ENCODE results near the gene AFG3L2. TPM values are rescaled to one million over a fixed set of nuclear protein-coding genes. Genes with fewer than 3 reads are reported as not detected.
A peak's percentile ranks its signal among the peaks of the same experiment; 100 is the strongest.

The AFG3L2 gene
- total and polyA plus RNA-seq, 2 of the 13 experiments (the other 11 are each of a cell fraction or from before 2014, with no cell fraction given) = 28.6 to 86.9 TPM

DNA sequence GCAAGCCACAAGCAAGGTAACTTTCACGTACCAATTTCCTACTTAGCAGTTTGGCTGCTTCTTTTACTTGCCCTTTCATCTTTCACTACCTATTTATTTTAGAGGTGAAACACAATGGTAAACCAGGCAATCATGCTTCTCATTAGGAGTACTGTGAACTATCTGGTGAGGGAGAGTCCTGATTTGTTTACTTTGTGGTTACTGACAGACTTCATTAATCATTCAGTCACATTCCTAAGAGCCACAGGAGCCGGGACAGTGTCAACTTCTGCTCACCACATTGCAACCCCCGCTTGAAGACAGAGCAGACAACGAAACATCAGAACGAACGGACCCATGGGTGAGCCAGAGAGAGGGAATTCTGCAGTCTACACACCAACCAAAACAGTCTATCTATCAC, 40.1 kb downstream of the AFG3L2 start:
- ChIA-PET CTCF (ENCODE audit: low intra/inter-chr PET ratio, low total read pairs) (no interaction called here), POLR2A (interaction anchor here (0.7 kb wide), 1 partner anchor 40 kb away, joined by 3 read pairs; the partner anchor contains the start of gene AFG3L2)
- peak; percentile 86 for DNase-seq (ENCODE audit: low spot score)
- no TSS peak for BruUV-seq (replicated peaks)
- Histone ChIP-seq H3K9ac (ENCODE audit: insufficient read depth, low read depth, low read length) (no peak overlapping the region), H3K4me1 (ENCODE audit: insufficient read depth, low read length) (peaks cover 23% of the 10 kb centered on the region), H3K36me3 (replicated peaks in 1 of 2; ENCODE audit: control insufficient read depth in 1 of 2, insufficient read depth in 2 of 2, low read length in 2 of 2) (peaks cover 15 to 38% of the 10 kb centered on the region in 2 experiments), H3K9me3 (ENCODE audit: low read length) (no peaks in the 10 kb centered on the region), H3K27ac (ENCODE audit: extremely low read length, insufficient read depth, low read length) (no peak overlapping the region), H4K20me1 (ENCODE audit: insufficient read depth, low read length) (peaks cover 17% of the 10 kb centered on the region), H3K27me3 (ENCODE audit: control insufficient read depth in 1 of 2, insufficient read depth in 2 of 2, low read length in 2 of 2) (no peaks in the 10 kb centered on the region), H3K4me2 (ENCODE audit: low read depth, low read length) (peak overlapping the region; percentile 10; the same call in 1 of the 2 replicates), H3K79me2 (ENCODE audit: insufficient read depth, low read length) (no peaks in the 10 kb centered on the region), H3K4me3 (replicated peaks in 1 of 3; ENCODE audit: insufficient read depth in 1 of 3, low read depth in 2 of 3, low read length in 3 of 3) (no peak overlapping the region), H2AFZ (ENCODE audit: low read length) (no peak overlapping the region)
- peak; percentile 87 for ATAC-seq
- 9% methylated on average over 6 of the region's 6 CpGs for WGBS (ENCODE audit: low lambda C conversion rate)
- intact Hi-C loops (cut with micrococcal nuclease; ENCODE audit: unreplicated experiment) (no loop called here), in situ Hi-C loops (cut with HindIII; ENCODE audit: extremely low pct_ligation_motif_present, low pct_unique_long_range_greater_than_20kb) (no loop called here)
- FAIRE-seq = peak; percentile 96
- TF ChIP-seq ZIK1 (CRISPR knock-in tag; IDR thresholded peaks at IDR 0.05; ENCODE audit: borderline replicate concordance, low read depth) (no peak), NONO (IDR thresholded peaks at IDR 0.05) (no peak), NONO (CRISPR knock-in tag; conservative IDR thresholded peaks at IDR 0.05) (no peak), ZNF605 (CRISPR knock-in tag; IDR thresholded peaks at IDR 0.05) (no peak), IKZF1 (IDR thresholded peaks at IDR 0.05) (no peak), ZNF652 (CRISPR knock-in tag; IDR thresholded peaks at IDR 0.05; ENCODE audit: borderline replicate concordance, low read depth) (no peak), ZNF749 (CRISPR knock-in tag; IDR thresholded peaks at IDR 0.05; ENCODE audit: borderline replicate concordance) (no peak), ZZZ3 (CRISPR knock-in tag; IDR thresholded peaks at IDR 0.05; ENCODE audit: borderline replicate concordance) (no peak), ZNF564 (CRISPR knock-in tag; IDR thresholded peaks at IDR 0.05) (no peak), ZNF782 (CRISPR knock-in tag; IDR thresholded peaks at IDR 0.05; ENCODE audit: borderline replicate concordance) (no peak), ZMYM2 (CRISPR knock-in tag; IDR thresholded peaks at IDR 0.05) (no peak)
- TF ChIP-seq, protein P1, sequence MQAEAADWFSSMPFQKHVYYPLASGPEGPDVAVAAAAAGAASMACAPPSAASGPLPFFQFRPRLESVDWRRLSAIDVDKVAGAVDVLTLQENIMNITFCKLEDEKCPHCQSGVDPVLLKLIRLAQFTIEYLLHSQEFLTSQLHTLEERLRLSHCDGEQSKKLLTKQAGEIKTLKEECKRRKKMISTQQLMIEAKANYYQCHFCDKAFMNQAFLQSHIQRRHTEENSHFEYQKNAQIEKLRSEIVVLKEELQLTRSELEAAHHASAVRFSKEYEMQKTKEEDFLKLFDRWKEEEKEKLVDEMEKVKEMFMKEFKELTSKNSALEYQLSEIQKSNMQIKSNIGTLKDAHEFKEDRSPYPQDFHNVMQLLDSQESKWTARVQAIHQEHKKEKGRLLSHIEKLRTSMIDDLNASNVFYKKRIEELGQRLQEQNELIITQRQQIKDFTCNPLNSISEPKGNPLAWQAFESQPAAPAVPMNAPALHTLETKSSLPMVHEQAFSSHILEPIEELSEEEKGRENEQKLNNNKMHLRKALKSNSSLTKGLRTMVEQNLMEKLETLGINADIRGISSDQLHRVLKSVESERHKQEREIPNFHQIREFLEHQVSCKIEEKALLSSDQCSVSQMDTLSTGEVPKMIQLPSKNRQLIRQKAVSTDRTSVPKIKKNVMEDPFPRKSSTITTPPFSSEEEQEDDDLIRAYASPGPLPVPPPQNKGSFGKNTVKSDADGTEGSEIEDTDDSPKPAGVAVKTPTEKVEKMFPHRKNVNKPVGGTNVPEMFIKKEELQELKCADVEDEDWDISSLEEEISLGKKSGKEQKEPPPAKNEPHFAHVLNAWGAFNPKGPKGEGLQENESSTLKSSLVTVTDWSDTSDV (CRISPR knock-in tag; IDR thresholded peaks at IDR 0.05) = no peak
- TF ChIP-seq, protein P2, sequence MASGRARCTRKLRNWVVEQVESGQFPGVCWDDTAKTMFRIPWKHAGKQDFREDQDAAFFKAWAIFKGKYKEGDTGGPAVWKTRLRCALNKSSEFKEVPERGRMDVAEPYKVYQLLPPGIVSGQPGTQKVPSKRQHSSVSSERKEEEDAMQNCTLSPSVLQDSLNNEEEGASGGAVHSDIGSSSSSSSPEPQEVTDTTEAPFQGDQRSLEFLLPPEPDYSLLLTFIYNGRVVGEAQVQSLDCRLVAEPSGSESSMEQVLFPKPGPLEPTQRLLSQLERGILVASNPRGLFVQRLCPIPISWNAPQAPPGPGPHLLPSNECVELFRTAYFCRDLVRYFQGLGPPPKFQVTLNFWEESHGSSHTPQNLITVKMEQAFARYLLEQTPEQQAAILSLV (CRISPR knock-in tag; IDR thresholded peaks at IDR 0.05; ENCODE audit: borderline replicate concordance) = no peak
- TF ChIP-seq, protein P3, sequence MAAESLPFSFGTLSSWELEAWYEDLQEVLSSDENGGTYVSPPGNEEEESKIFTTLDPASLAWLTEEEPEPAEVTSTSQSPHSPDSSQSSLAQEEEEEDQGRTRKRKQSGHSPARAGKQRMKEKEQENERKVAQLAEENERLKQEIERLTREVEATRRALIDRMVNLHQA (CRISPR knock-in tag; IDR thresholded peaks at IDR 0.05) = no peak
- TF ChIP-seq, protein P4, sequence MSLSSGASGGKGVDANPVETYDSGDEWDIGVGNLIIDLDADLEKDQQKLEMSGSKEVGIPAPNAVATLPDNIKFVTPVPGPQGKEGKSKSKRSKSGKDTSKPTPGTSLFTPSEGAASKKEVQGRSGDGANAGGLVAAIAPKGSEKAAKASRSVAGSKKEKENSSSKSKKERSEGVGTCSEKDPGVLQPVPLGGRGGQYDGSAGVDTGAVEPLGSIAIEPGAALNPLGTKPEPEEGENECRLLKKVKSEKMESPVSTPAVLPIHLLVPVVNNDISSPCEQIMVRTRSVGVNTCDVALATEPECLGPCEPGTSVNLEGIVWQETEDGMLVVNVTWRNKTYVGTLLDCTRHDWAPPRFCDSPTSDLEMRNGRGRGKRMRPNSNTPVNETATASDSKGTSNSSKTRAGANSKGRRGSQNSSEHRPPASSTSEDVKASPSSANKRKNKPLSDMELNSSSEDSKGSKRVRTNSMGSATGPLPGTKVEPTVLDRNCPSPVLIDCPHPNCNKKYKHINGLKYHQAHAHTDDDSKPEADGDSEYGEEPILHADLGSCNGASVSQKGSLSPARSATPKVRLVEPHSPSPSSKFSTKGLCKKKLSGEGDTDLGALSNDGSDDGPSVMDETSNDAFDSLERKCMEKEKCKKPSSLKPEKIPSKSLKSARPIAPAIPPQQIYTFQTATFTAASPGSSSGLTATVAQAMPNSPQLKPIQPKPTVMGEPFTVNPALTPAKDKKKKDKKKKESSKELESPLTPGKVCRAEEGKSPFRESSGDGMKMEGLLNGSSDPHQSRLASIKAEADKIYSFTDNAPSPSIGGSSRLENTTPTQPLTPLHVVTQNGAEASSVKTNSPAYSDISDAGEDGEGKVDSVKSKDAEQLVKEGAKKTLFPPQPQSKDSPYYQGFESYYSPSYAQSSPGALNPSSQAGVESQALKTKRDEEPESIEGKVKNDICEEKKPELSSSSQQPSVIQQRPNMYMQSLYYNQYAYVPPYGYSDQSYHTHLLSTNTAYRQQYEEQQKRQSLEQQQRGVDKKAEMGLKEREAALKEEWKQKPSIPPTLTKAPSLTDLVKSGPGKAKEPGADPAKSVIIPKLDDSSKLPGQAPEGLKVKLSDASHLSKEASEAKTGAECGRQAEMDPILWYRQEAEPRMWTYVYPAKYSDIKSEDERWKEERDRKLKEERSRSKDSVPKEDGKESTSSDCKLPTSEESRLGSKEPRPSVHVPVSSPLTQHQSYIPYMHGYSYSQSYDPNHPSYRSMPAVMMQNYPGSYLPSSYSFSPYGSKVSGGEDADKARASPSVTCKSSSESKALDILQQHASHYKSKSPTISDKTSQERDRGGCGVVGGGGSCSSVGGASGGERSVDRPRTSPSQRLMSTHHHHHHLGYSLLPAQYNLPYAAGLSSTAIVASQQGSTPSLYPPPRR (CRISPR knock-in tag; IDR thresholded peaks at IDR 0.05; ENCODE audit: borderline replicate concordance) = peak; percentile 77; the same call in 1 of the 2 replicates

Measured in HepG2 (cell line).